Measurements from ENCODE around the gene PSMA1. TPM values are rescaled to one million over a fixed set of nuclear protein-coding genes. Genes with fewer than 3 reads are reported as not detected.
A peak's percentile ranks its signal among the peaks of the same experiment; 100 is the strongest.
"Not testable (repeated sequence)": the region's sequence is repeated elsewhere in the genome, so short reads cannot be mapped to it uniquely, and the experiment has no call there.

PSMA1 gene
- 101 TPM for polyA plus RNA-seq (ENCODE audit: insufficient read length)

DNA sequence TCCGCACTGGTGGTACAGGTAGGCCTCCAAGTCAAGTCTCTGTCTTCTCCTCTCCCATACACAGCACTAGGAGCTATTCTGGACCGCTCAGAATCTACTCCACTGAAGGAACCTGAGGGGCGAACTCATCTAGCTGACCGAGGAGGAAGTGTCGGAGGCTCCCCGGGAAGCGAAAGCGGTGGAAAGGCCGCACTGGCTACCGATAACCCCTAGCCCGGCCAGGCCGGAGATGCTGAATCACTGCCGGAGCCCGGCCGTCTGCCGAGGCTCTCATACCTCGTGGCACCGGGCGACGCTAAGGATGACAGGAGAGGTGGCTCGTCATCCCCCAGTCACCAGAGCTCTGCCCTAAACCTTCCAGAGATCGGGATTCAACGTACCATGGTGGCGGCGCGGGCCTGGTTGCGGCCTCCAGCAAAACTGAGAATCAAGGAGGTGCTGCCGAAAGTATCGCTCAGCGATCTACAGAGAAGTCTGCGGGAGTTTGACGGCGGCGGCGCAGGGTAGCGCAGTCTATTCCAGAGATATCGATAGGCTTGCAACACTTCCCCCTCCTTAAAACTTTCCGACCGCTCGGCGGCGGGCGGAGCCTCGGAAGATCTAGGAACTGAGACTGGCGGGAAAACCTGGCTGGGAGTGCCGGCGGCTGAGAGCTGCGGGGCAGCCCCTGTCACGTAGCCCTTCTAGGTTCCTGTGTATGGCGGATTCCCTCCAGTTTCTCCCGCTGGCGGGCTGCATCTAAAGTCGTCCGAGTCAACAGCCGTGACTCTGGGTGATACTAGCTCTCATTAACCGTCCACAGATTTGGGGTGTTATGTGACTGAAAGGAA lies at the start of gene PSMA1:
Gene PSMA1 (minus strand): TSS at position 470 of the 830 bp plus-strand sequence. CDS start 87 bp downstream, at position 383.
- DNase-seq, result peak; percentile 95

DNA sequence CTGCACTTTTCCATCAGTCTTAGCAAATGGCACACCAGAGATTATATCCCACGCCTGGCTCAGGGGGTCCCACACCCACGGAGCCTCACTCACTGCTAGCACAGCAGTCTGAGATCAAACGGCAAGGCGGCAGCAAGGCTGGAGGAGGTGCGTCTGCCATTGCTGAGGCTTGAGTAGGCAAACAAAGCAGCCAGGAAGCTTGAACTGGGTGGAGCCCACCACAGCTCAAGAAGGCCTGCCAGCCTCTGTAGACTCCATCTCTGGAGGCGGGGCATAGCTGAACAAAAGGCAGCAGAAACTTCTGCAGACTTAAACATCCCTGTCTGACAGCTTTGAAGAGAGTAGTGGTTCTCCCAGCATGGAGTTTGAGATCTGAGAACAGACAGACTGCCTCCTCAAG lies 49.3 kb upstream of the PSMA1 start:
- not testable (repeated sequence) for DNase-seq

DNA sequence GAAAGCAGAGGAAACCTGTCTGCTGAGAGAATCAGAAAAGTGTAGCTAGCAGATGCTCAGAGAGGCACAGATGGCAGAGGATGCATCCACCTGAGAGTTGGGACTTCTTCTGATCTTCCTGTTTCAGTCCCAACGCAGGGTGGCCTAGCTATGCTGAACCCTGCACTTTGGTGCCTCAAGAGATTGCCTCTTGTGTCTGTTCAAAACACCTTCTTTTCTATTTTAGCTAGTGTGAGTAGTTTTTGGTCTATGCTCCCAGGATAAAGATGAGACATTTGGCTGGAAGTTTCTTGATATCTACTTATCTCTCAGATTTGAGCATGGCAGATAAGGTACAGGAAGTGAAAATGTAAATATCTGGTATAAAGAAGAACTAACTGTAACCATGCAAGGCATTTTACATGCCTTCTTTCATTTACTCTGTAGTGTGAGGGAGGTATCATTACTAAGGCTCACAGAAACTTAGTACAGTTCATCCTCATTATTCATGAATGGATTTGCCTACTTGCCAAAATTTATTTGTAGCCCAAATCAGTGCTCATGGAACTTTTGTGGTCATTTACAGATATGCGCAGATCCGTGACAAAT lies 47.0 kb upstream of the PSMA1 start:
- DNase-seq, result no peak

DNA sequence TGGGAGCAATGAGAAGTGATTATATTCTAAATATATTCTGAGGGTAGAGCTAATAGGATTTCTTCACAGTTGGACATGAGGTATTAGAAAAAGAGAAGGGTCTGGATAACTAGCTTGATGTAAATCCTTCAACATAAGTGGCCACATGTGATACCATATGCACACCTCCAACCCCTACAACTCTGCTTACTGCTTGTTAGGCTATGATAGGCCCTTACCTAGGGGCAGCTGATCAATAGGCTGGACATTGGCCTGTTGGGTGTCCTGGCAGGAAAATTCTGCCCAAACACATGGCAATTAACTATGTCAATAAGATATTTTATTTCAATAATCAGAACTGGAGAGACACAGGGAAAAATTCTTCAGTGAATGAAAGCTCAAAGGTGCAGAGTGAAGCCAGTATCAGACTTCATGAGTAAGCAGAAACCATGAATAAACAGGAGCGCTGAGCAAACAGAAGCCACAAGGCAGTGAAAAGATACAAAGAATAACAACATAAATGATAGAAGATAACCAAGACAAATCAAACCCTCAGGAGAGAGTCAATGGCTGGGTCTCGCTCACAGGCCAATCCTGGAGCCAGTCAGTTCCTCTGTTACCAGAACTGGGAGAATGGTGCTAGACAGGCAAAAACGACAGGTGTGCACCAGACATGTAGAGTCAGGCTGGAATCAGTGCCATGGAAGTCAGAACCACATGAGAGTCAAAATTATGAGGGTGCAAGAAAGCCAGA lies 46.3 kb upstream of the PSMA1 start:
- no peak for DNase-seq

DNA sequence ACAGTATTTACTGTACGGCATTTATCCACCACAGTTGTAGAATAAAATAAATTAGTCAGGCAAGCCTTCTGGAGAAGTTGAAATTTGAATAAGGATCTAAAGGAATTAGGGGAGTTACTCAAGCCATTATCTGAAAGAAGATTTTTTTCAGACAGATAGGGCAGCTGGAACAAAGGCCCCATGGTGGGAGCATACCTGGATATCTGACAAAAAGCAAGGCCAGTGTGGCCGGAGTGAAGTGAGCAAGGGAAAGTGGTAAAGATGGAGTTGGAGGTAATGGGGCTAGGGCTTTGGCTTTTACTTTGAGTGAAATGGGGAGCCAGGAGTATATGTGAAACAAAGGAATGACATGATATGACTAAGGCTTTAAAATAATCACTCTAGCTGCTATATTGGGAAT lies 45.7 kb upstream of the PSMA1 start:
- no peak for DNase-seq

DNA sequence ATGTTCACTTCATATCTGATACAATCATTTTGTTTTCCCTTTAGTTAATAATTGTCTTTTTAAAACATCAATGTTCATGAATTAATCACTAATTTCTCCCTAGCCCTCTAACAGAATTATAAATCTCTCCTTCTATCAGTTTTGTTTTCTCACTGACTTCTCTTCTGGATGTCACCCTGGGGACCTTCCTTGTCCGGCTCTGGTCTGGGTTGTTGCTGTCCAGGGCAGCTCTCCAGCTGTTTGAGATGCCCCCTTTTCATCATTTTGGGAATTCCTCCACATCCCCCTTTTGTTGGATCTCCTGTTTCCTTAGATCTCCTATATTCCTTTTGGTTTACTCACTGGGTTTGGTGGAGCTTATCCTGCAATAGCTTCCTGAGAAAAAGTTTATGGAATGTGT lies 35.6 kb upstream of the PSMA1 start:
- no peak for DNase-seq

DNA sequence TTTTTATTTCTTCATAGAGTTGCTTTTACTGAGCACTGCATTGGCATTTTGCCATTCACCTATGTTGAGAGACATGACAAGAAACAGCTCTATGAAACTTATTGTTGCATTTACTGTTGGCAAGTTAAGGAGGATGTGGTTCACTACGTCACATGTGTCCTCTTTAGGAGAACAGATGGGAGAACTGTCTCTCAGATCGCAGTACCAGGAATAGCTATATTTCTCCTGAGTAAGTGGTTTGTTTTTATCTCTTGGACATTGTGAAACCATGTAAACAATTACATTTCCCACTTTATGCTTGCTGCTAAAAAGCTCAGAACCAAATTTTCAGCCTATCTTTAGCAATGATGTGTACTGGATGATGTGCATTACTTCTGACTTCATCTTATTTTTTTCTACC lies 34.8 kb upstream of the PSMA1 start:
- peak; percentile 20 for DNase-seq

DNA sequence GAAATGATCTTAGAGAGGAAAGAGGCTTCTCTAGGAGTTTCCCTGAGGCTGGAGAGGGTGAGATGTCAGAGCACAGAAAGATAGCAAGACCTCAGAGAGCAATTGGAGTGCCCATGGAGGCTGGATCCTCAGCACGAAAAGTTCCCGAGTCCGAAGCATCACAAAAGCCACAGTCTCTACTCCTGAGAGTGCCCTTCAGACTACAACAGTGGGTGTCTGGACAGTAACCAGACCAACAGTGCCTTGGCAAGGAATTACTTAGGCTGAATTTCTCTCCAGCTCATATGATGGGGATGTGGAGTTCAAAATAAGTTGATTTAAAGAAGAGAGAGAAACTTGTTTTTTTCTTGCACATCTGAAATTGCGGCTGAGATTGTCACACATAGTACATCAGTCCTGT lies 31.9 kb upstream of the PSMA1 start:
- no peak for DNase-seq

DNA sequence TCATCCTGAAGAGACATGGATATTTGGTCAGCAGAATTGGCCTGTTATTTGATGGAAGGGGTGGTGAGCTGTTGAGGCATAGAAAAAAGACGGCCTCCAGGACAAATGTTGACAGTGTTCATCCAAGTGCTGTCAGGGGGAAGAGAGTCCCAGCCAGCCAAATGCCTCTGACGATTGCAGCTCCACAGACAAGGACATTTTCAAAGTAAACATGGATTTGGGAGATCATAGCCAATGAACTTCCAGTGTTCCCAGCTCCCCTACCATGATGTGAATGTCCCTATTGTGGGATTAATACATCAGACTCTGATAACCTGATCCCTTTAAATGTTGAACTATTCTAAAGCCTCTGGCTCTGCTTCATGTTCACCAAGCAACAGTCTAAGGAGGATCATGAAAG lies 31.2 kb upstream of the PSMA1 start:
- no peak for DNase-seq

DNA sequence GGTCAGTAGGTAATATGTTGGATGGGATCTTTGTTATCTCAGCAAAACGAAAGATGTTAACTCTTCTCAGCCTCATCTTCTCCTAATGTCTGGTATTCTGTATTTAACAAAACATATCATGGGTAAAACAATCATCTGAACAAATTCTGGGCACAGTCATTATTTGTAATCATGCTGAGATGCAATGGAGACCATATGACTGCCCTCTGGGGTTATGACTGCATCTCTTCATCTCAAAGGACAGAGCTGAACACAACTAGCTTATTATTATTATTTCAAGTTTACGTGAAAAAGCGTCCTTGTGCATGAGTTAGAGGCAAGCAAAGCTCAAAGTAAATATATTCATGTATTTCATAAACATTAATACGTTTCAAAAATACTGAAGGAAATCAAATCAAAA lies 29.7 kb upstream of the PSMA1 start:
- no peak for DNase-seq

DNA sequence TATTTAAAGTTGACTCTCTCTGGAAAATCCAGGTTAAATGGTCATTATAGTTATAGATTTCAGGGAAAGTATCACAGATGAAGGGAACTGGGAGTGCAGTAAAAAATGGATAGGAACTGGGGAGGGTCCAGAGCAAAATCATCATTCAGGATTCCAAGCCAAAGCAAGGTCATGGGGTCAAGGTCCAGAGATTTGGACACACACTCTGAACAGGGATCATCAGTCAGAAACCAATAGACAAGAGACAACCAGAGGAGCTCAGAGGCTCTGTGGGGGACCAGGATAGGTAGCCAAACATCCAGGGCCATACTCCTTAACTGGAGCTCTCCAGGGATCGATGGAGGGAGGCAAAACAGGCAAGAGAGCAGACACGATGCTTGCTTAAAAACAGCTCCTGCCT lies 27.3 kb upstream of the PSMA1 start:
- no peak for DNase-seq

DNA sequence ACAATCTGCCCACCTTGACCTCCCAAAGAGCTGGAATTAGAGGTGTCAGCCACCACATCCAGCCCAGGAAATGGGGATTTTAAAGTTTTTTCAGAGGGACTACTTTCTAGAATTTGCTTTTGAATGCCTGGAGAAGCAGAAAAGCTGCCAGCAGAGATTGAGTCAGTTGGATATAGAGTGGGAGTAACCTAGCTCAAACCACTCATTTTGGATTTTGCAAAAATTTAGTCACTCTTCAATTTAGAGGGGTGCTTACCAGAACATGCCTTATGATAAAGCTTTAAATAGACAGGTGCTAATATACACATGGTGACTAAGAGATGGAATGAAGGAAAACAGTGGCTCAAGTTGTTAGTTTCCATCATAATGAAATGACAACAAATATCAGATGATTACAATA lies 26.5 kb upstream of the PSMA1 start:
- no peak for DNase-seq

DNA sequence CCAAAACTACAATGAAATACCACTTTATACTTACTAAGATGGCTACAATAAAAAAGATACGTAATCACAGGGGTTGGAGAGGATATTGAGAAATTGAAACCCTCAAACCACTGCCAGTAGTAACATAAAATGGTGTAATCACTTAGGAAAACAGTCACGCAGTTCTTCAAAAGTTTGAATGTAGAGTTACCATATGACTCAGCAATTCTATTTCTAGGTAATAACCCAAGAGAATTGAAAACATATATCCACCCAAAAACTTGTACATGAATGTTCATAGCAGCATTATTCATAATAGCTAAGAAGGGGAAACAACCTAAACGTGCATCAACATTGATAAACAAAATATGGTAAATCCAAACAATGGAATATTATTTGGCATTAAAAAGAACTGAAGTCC lies 24.4 kb upstream of the PSMA1 start:
- no peak for DNase-seq

DNA sequence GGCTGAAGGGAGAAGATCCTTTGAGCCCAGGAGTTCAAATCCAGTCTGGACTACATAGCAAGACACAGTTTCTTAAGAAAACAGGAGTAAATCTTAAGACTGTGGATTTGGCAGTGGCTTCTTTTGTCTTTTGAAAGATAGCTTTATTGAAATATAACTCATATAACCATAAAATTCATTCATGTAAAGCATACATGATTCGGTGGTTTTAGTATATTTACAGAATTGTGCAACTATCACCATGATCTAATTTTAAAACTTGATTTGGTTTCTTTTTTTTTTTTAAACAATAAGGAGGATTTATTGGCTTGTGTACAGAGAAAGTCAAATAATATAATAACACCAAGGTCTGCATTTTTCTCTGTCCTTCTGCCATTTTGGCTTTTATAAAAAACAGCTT lies 23.1 kb upstream of the PSMA1 start:
- no peak for DNase-seq

DNA sequence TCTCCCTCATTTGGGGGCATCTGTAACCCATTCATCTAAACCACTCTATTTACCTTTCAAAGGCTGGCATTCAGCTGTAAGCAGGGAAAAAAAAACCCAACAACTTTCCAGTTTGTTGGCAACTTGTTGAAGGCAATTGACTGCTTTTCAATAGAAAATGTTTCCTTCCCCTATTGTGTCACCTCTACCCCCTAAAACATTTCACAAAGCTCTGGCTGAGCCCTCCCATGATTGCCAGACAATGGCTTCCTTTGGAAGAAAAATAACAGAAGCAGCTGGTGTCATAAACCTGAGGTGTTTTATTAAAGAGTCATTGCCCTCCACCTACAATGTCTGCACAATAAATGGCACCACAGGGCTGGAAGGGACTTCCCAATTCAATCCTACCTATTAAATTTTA lies 22.1 kb upstream of the PSMA1 start:
- DNase-seq, result no peak

DNA sequence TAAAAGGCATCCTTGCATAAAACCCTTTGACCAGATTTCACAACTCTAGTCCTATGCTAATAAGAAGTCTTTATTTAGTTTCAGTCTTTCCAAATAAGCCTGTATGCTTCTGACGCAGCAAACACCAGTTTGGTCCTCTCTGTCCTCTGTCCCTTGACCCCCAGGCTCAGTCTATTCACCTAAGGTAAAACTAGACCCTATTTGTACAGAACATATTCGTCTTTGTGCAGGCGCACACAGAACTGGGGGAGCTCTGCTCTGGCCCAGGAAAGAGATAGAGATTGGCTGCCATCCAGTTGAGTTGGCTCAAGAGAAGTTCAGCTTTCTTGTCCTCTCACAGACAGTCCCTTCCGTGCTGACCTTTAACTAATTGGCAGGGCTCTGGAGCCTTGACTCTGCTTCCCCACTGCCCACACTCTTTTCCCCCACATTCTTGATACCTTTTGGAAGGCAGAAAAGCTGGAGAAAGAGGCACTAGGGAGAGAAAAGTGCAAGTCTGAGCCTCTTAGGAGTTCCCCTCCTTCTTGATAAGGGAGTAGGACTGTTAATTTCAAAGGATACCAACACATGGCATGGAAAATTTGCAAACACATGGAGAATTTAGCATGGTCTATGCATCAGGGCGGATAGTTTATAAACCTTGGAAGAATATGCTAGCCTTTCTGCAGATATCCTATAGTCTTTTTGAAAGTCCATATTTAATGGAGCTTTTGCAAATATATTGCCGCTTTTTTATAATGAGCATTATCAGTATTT lies 21.2 kb upstream of the PSMA1 start:
- no peak for DNase-seq

DNA sequence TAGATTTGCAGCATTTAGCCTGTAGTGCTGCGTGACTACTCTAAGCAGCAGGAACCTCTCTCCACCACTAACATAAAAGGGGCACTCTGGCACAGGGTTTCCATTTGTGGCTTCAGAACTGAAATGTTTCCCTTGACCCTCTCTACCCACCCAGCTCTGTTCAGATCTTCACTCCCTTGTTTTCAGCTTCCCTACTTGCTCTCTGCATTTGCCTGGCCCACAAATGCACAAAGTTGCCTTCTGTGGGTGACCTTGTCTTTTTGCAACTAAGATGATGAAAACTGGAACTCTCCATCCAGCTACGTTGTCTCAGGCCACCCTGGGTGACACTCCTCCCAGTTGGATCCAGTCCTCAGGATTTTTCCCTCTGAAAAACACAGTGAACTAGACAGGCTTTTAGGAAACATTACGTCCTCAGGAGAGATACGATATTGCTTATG lies 19.8 kb upstream of the PSMA1 start:
- DNase-seq, result no peak

DNA sequence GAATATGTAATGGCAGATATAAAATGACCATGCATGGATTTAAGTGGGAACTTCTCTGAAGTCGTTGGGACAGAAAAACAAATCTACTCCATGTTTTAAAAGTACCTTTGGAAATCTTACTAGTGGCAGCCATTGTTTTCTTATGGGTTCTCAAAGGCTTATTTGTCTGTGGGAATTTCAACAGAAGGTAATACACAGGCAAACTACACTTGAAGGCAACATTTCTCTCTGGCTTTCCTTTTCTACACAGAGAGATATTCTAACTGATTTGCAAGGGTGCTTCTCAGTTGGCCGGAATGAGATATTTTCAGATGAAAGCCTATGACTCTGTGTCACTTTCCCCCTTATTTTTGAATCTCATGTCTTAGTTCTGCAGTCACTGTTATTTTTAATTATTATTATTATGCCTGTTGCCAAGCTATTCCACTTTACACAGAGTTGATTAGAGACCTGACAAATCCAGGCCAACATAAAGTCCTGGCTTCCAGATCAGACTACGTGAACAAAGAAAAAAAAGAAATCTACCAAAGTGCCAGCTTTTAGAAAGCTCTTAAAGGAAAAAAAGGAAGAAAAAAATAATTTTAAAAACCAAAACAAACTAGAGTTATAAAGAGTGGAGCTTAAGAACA lies 18.9 kb upstream of the PSMA1 start:
- no peak for DNase-seq

DNA sequence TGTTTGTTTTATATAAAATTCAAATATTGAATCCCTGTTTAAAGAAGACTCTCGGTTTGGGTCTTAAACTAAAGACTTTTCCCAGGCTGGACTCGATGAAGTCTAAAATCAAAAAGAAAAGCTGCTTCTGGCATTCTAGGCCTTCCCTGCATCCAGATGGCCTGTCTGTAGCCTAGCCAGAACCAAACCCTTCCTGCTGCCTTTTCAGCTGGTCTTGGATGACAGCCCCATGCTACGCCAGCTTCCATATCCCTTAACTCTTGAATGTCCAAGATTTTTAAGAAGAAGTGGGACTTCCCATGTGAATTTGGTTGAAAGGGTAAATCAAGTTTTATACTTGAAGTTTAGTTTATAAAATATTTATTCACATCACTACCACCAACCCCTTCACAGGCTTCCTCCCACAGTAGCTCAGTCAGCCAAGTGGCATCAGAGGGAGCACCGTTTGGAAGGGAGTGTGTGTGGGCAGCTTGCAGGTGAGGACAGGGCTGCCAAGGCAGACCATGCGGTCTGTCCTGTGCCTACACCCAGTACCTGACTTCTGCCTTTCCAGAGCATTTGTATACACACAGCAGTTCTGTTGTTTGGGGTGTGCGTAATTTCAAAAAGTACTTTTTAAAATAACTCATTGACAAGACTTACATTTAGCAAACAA lies 18.2 kb upstream of the PSMA1 start:
- no peak for DNase-seq

DNA sequence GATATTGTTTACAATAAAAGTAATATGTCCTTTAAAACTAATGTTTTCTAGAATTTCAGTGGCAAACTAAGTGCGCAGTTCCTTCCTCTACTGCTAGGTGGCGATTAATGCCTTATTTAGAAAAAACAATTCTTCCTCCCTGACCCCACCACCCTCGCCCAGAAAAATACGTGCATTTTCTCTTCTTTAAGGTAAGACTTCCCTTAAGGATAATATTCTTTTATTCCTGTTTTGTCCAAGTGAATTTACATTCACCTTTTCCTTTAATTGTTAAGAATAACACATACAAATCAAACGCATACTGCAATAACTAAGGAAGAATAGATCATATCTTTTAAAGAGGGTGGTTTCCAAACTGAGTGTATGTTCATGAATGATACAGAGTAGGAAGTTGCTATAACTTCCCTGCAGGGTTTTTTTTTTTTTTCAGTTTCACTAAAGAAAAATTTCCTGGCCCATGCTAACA lies 17.0 kb upstream of the PSMA1 start:
- peak; percentile 12 for DNase-seq

DNA sequence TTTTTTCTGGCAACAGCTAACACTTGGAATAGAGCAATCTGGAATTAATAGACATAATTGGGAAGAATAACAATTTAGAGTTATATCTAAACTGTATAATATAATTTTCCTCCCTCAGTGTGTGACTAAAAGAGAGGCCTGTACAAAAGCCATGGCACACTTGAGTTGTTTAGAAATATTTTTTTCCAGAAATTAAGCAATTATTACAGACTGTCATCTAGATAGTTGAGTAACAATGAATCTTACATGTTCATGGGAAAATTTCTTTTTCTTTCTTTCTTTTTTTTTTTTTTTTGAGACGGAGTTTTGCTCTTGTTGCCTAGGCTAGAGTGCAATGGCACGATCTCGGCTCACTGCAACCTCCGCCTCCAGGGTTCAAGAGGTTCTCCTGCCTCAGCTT lies 15.0 kb upstream of the PSMA1 start:
- DNase-seq, result not testable (repeated sequence)

DNA sequence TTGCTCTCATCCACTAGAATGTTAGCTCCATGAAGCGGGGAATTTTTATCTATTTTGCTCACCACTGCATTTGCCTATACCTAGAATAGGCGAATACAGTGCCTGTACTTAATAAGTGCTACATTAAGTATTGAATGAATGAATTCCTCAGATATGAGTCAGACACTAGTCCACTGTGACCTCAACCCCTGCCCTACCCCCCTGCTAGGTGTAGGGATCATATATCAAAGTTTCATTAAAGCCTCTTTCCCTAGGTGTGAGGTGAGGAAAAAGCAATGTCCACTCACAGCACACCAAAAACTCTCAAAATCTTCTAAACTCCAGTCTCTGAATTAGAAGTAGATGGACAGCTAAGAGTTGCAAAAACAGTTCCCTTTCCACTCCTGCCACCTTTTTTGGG lies 9.8 kb upstream of the PSMA1 start:
- DNase-seq, result no peak
